Stimulated activated CD8-positive, alpha-beta memory T cell treated with anti-CD3 and anti-CD28 coated beads, Interleukin-12 subunit alpha, Interleukin-12 subunit beta, amount 100 ng/mL, for 24 hours (primary cell): ENCODE data around the gene ADAM11.
A peak's percentile ranks its signal among the peaks of the same experiment; 100 is the strongest.

Experiments used
- DNase-seq: peaks from one replicate; pipeline ENCODE4 v3.0.0-alpha.2; 2020; ENCODE audit errors: extremely low read depth

ADAM11 gene

GRCh38 chr17:44775838-44776621 lies 17.2 kb downstream of the ADAM11 start:
- peak; percentile 93 for DNase-seq

- DNase-seq: no peak
These were observed 18.0 kb downstream of the ADAM11 start for GRCh38 chr17:44776628-44777393.

GRCh38 chr17:44777394-44778348 lies 18.9 kb downstream of the ADAM11 start:
- DNase-seq: no peak

- no peak for DNase-seq
These were observed 19.9 kb downstream of the ADAM11 start for GRCh38 chr17:44778656-44779210.

- peak; percentile 44 for DNase-seq
These were observed 20.6 kb downstream of the ADAM11 start for GRCh38 chr17:44779211-44780025.

- no peak for DNase-seq
These were observed 21.4 kb downstream of the ADAM11 start for GRCh38 chr17:44780161-44780560.

- DNase-seq: no peak
These were observed 22.2 kb downstream of the ADAM11 start for GRCh38 chr17:44780845-44781480.

- DNase-seq: no peak
These were observed 22.9 kb downstream of the ADAM11 start for GRCh38 chr17:44781551-44782325.

GRCh38 chr17:44782326-44782850 lies 23.6 kb downstream of the ADAM11 start:
- DNase-seq: no peak

- no peak for DNase-seq
These were observed 27.1 kb downstream of the ADAM11 start for GRCh38 chr17:44785921-44786320.

GRCh38 chr17:44786551-44787081 lies 27.8 kb downstream of the ADAM11 start:
- no peak for DNase-seq

GRCh38 chr17:44787271-44787940 lies 28.6 kb downstream of the ADAM11 start:
- DNase-seq: no peak

GRCh38 chr17:44788139-44788538 lies 29.4 kb downstream of the ADAM11 start:
- DNase-seq: no peak

GRCh38 chr17:44792276-44792675 lies 33.5 kb downstream of the ADAM11 start:
- DNase-seq: no peak

- DNase-seq: no peak
These were observed 35.4 kb downstream of the ADAM11 start for GRCh38 chr17:44793885-44794842.

GRCh38 chr17:44794851-44795413 lies 36.1 kb downstream of the ADAM11 start:
- DNase-seq: no peak

- DNase-seq: no peak
These were observed 36.6 kb downstream of the ADAM11 start for GRCh38 chr17:44795421-44795820.
